ENCODE data around the gene RUSC2. TPM values are rescaled to one million over a fixed set of nuclear protein-coding genes. Genes with fewer than 3 reads are reported as not detected.

The RUSC2 gene
- total and polyA plus RNA-seq, 2 of the 13 experiments (the other 11 are each of a cell fraction or from before 2014, with no cell fraction given): 2.8 to 3.3 TPM

- Histone ChIP-seq H4K20me1 (ENCODE audit: insufficient read depth, low read length) (no peaks in the 10 kb centered on the region), H3K4me1 (ENCODE audit: insufficient read depth, low read length) (peaks cover 8% of the 10 kb centered on the region; the same call in 1 of the 2 replicates), H3K27me3 (ENCODE audit: control insufficient read depth in 1 of 2, insufficient read depth in 2 of 2, low read length in 2 of 2) (peaks cover 0 to 1% of the 10 kb centered on the region in 2 experiments; a peak in 1 of 5 replicates), H3K4me2 (ENCODE audit: low read depth, low read length) (no peak overlapping the region), H3K4me3 (replicated peaks in 1 of 3; ENCODE audit: insufficient read depth in 1 of 3, low read depth in 2 of 3, low read length in 3 of 3) (no peak overlapping the region), H3K9ac (ENCODE audit: insufficient read depth, low read depth, low read length) (no peak overlapping the region), H3K9me3 (ENCODE audit: low read length) (no peaks in the 10 kb centered on the region), H3K36me3 (replicated peaks in 1 of 2; ENCODE audit: control insufficient read depth in 1 of 2, insufficient read depth in 2 of 2, low read length in 2 of 2) (no peaks in the 10 kb centered on the region), H3K79me2 (ENCODE audit: insufficient read depth, low read length) (no peaks in the 10 kb centered on the region), H3K27ac (ENCODE audit: extremely low read length, insufficient read depth, low read length) (no peak overlapping the region), H2AFZ (ENCODE audit: low read length) (no peak overlapping the region)
- TF ChIP-seq GMEB2 (CRISPR knock-in tag; IDR thresholded peaks at IDR 0.05; ENCODE audit: low read depth) (no peak), ZNF549 (CRISPR knock-in tag; IDR thresholded peaks at IDR 0.05) (no peak), STAT6 (CRISPR knock-in tag; IDR thresholded peaks at IDR 0.05; ENCODE audit: borderline replicate concordance) (no peak), PBX3 (CRISPR knock-in tag; IDR thresholded peaks at IDR 0.05; ENCODE audit: borderline replicate concordance) (no peak), ZNF768 (CRISPR knock-in tag; IDR thresholded peaks at IDR 0.05) (no peak), ZBTB49 (CRISPR knock-in tag; IDR thresholded peaks at IDR 0.05; ENCODE audit: borderline replicate concordance) (no peak), ZNF780A (CRISPR knock-in tag; IDR thresholded peaks at IDR 0.05) (no peak), MATR3 (CRISPR knock-in tag; IDR thresholded peaks at IDR 0.05) (no peak)
- POLR2A ChIA-PET: no interaction called here
- in situ Hi-C loops (cut with HindIII; ENCODE audit: extremely low pct_ligation_motif_present, low pct_unique_long_range_greater_than_20kb): loop anchor here (10.0 kb wide), 1 partner anchor 276 kb away; no protein-coding TSS in a partner anchor
- intact Hi-C loops (cut with micrococcal nuclease; ENCODE audit: unreplicated experiment): loop anchor here (10.0 kb wide), 2 partner anchors 56 to 576 kb away; a partner anchor contains a TSS
- CTCF ChIA-PET (ENCODE audit: low intra/inter-chr PET ratio, low total read pairs): no interaction called here
- FAIRE-seq (no peak), ATAC-seq (no peak), DNase-seq (ENCODE audit: low spot score) (no peak)
- WGBS (ENCODE audit: low lambda C conversion rate): 42% methylated on average over 4 of the region's 4 CpGs
- no TSS peak for BruUV-seq (replicated peaks)
These were observed 19.0 kb upstream of the RUSC2 start for GRCh38 chr9:35470894-35471293.
